Liver (tissue), 9 donors: ENCODE data around the gene DPP6. TPM values are rescaled to one million over a fixed set of nuclear protein-coding genes. Genes with fewer than 3 reads are reported as not detected.

Experiments used
- DNase-seq: peaks from one replicate; pipeline ENCODE4 v3.0.0-alpha.2; 2017; ENCODE audit warnings: low spot score
- H3K27ac ChIP-seq, 2 donors: one replicate each; pipeline ENCODE4 v1.7.0; 2013; ENCODE audit warnings: inconsistent platforms in 2 of 2, low read length in 2 of 2, control low read depth in 1 of 2, low read depth in 1 of 2, mild to moderate bottlenecking in 1 of 2
- H3K27me3 ChIP-seq, 4 donors: one replicate each; pipeline versions ENCODE4 v1.6.1 to v1.7.0; 2013; ENCODE audit warnings: low read length in 3 of 4, inconsistent platforms in 1 of 4, mild to moderate bottlenecking in 1 of 4, moderate library complexity in 1 of 4; ENCODE audit not compliant: control insufficient read depth in 4 of 4, insufficient read depth in 4 of 4
- H3K36me3 ChIP-seq, 4 donors: one replicate each; pipeline versions ENCODE4 v1.6.1 to v1.7.0; 2013; ENCODE audit warnings: low read length in 3 of 4, mild to moderate bottlenecking in 3 of 4, low read depth in 1 of 4, moderate library complexity in 1 of 4; ENCODE audit not compliant: control insufficient read depth in 4 of 4, insufficient read depth in 3 of 4
- H3K4me1 ChIP-seq, 4 donors: one replicate each; pipeline versions ENCODE4 v1.6.1 to v1.7.0; 2013; ENCODE audit warnings: low read length in 3 of 4, mild to moderate bottlenecking in 3 of 4, moderate library complexity in 1 of 4; ENCODE audit not compliant: control insufficient read depth in 4 of 4, insufficient read depth in 4 of 4
- H3K4me3 ChIP-seq, 3 donors: one replicate each; pipeline versions ENCODE4 v1.6.1 to v1.7.0; 2013; ENCODE audit warnings: low read length in 3 of 3, control low read depth in 1 of 3, low read depth in 1 of 3, mild to moderate bottlenecking in 1 of 3
- H3K9ac ChIP-seq, 2 donors: one replicate each; pipeline ENCODE4 v1.7.0; 2013; ENCODE audit warnings: low read length in 2 of 2, mild to moderate bottlenecking in 2 of 2, moderate library complexity in 2 of 2, control low read depth in 1 of 2, low read depth in 1 of 2
- H3K9me3 ChIP-seq, 4 donors: one replicate each; pipeline versions ENCODE4 v1.6.1 to v1.7.0; 2013; ENCODE audit warnings: low read length in 3 of 4; ENCODE audit not compliant: control insufficient read depth in 4 of 4
- EGR1 ChIP-seq, 2 donors: IDR thresholded peaks; 2 replicates each; pipeline ENCODE4 v1.6.1; 2016 to 2018; ENCODE audit warnings: antibody characterized with exemption in 2 of 2, low read depth in 2 of 2
- FOXA1 ChIP-seq: IDR thresholded peaks from 2 replicates; pipeline ENCODE4 v1.6.1; 2016; ENCODE audit warnings: antibody characterized with exemption
- FOXA2 ChIP-seq: IDR thresholded peaks from 2 replicates; pipeline ENCODE4 v1.6.1; 2016; ENCODE audit warnings: antibody characterized with exemption
- GABPA ChIP-seq, 2 donors: IDR thresholded peaks in 1 of 2; conservative IDR thresholded peaks in 1 of 2; 2 replicates each; pipeline ENCODE4 v1.6.1; 2016; ENCODE audit warnings: antibody characterized with exemption in 2 of 2, mild to moderate bottlenecking in 1 of 2, moderate library complexity in 1 of 2
- HNF4G ChIP-seq: IDR thresholded peaks from 2 replicates; pipeline ENCODE4 v1.6.1; 2016; ENCODE audit warnings: antibody characterized with exemption
- JUND ChIP-seq, 2 donors: IDR thresholded peaks; 2 replicates each; pipeline ENCODE4 v1.6.1; 2016; ENCODE audit warnings: antibody characterized with exemption in 2 of 2
- RAD21 ChIP-seq, 2 donors: IDR thresholded peaks; 2 replicates each; pipeline ENCODE4 v1.6.1; 2016; ENCODE audit warnings: antibody characterized with exemption in 2 of 2, mild to moderate bottlenecking in 2 of 2
- RXRA ChIP-seq, 2 donors: IDR thresholded peaks; 2 replicates each; pipeline ENCODE4 v1.6.1; 2017 to 2018; ENCODE audit warnings: antibody characterized with exemption in 2 of 2, mild to moderate bottlenecking in 1 of 2
- SP1 ChIP-seq: IDR thresholded peaks from 2 replicates; pipeline ENCODE4 v1.6.1; 2018; ENCODE audit warnings: antibody characterized with exemption, mild to moderate bottlenecking
- TAF1 ChIP-seq: conservative IDR thresholded peaks from 2 replicates; pipeline ENCODE4 v1.6.1; 2016; ENCODE audit warnings: antibody characterized with exemption, mild to moderate bottlenecking
- YY1 ChIP-seq: IDR thresholded peaks from 2 replicates; pipeline ENCODE4 v1.6.1; 2016; ENCODE audit warnings: antibody characterized with exemption, mild to moderate bottlenecking
- WGBS: extraction: QIAGEN DNeasy Blood & Tissue Kit; methylation state at CpG from one replicate; pipeline ENCODE4 v1.1.7; 2013; 5-methylcytosine and 5-hydroxymethylcytosine counted together
- polyA plus RNA-seq, 2 donors: library from polyadenylated mRNA; stranded (reverse) in 1 of 2; unstranded in 1 of 2; fragments of 200-250 nt in 1 of 2; fragments of >200 nt in 1 of 2; fragmentation: Nextera tagmentation in 1 of 2; extraction: Ambion mirVana in 1 of 2; gene quantifications; one replicate each; pipeline versions ENCODE4 v1.2.1 to v1.2.3, GENCODE V29; 2013 to 2015
- total RNA-seq, 2 donors: library from RNA; depleted of rRNA; stranded (reverse); fragments of >200 nt; gene quantifications; one replicate each; pipeline ENCODE4 v1.2.3, GENCODE V29; 2014
- TF ChIP-seq, protein P1 (sequence below): IDR thresholded peaks from 2 replicates; pipeline ENCODE4 v1.6.1; 2016; ENCODE audit warnings: antibody characterized with exemption
- TF ChIP-seq, protein P2 (sequence below): IDR thresholded peaks from 2 replicates; pipeline ENCODE4 v1.6.1; 2016; ENCODE audit warnings: antibody characterized with exemption
- TF ChIP-seq, protein P3 (sequence below): IDR thresholded peaks from 2 replicates; pipeline ENCODE4 v1.6.1; 2016; ENCODE audit warnings: antibody characterized with exemption
- TF ChIP-seq, protein P4 (sequence below): fragments of 150-350 bp; IDR thresholded peaks from 2 replicates; pipeline ENCODE4 v1.5.1; 2017; ENCODE audit warnings: improper control_type of control experiment, low read depth, low read length; ENCODE audit not compliant: missing input control
- donor health status: healthy.
- donor health status: healthy.
- donor health status: healthy.
- donor health status: healthy.
- donor health status: healthy.

Gene DPP6
- total and polyA plus RNA-seq, 4 donors, result 0.01 TPM; not detected in 3

DNA sequence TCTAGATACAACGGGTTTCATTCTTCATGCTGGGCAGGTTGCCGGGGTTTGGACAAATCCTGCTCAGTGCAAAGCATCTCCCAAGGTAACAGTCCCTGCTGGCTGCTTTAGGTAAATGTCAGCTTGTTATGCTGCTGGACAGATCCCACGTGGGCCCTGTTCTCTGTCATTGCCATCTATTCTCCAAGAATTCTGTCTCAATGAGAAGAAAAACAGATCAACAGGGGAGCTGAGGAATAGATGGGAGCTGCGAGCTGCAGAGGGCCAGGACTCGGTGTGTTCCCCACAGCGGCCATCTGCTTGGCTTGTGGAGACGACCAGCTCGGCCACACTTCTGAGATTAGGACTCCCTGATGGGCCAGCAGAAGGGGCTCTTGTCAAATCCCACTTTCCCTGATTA, 235.2 kb downstream of the DPP6 start:
- WGBS, result 55% methylated on average over 8 of the region's 8 CpGs
- no peak for DNase-seq
- no peaks in the 10 kb centered on the region for H3K36me3 ChIP-seq

DNA sequence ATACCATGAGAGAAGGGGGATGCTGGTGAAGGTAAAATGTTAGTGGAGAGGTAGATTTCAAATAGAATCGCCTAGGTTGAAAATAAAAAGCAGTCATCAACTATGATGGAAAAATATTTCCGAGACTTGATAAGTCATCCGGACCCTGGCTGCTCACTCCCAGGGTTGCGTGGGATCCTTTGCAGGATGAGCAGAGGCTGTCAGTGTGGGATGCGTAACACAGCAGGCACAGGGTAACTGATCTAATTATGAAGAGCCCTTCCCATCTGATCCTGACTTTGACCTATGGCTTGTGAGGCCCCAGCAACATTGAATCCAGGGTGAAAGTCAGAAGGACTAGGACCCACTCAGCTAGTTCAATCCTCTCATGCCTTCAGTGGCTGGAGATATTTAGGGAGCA, 236.9 kb downstream of the DPP6 start:
- no peaks in the 10 kb centered on the region for H3K4me1 ChIP-seq
- TF ChIP-seq SP1 (no peak), RAD21 (IDR thresholded peaks at IDR 0.05) (no peak), JUND (IDR thresholded peaks at IDR 0.05) (no peak), RXRA (IDR thresholded peaks at IDR 0.05) (no peak), TAF1 (no peak)
- TF ChIP-seq, protein P1, sequence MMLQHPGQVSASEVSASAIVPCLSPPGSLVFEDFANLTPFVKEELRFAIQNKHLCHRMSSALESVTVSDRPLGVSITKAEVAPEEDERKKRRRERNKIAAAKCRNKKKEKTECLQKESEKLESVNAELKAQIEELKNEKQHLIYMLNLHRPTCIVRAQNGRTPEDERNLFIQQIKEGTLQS, result no peak
- H3K4me3 ChIP-seq, result no peak overlapping the region
- no peaks in the 10 kb centered on the region for H3K36me3 ChIP-seq
- DNase-seq, result no peak
- H3K27me3 ChIP-seq, result no peaks in the 10 kb centered on the region
- WGBS, result 73% methylated on average over 5 of the region's 5 CpGs
- no peaks in the 10 kb centered on the region for H3K9me3 ChIP-seq
- no peak overlapping the region for H3K27ac ChIP-seq
- no peak overlapping the region for H3K9ac ChIP-seq

More for the DNA sequence above, 235.2 kb downstream of the DPP6 start:
- TF ChIP-seq RAD21 (IDR thresholded peaks at IDR 0.05) (no peak), FOXA2 (no peak), HNF4G (no peak)
- TF ChIP-seq, protein P2, sequence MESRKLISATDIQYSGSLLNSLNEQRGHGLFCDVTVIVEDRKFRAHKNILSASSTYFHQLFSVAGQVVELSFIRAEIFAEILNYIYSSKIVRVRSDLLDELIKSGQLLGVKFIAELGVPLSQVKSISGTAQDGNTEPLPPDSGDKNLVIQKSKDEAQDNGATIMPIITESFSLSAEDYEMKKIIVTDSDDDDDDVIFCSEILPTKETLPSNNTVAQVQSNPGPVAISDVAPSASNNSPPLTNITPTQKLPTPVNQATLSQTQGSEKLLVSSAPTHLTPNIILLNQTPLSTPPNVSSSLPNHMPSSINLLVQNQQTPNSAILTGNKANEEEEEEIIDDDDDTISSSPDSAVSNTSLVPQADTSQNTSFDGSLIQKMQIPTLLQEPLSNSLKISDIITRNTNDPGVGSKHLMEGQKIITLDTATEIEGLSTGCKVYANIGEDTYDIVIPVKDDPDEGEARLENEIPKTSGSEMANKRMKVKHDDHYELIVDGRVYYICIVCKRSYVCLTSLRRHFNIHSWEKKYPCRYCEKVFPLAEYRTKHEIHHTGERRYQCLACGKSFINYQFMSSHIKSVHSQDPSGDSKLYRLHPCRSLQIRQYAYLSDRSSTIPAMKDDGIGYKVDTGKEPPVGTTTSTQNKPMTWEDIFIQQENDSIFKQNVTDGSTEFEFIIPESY, result no peak
- TF ChIP-seq, protein P3, sequence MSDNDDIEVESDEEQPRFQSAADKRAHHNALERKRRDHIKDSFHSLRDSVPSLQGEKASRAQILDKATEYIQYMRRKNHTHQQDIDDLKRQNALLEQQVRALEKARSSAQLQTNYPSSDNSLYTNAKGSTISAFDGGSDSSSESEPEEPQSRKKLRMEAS, result no peak
- TF ChIP-seq, protein P4, sequence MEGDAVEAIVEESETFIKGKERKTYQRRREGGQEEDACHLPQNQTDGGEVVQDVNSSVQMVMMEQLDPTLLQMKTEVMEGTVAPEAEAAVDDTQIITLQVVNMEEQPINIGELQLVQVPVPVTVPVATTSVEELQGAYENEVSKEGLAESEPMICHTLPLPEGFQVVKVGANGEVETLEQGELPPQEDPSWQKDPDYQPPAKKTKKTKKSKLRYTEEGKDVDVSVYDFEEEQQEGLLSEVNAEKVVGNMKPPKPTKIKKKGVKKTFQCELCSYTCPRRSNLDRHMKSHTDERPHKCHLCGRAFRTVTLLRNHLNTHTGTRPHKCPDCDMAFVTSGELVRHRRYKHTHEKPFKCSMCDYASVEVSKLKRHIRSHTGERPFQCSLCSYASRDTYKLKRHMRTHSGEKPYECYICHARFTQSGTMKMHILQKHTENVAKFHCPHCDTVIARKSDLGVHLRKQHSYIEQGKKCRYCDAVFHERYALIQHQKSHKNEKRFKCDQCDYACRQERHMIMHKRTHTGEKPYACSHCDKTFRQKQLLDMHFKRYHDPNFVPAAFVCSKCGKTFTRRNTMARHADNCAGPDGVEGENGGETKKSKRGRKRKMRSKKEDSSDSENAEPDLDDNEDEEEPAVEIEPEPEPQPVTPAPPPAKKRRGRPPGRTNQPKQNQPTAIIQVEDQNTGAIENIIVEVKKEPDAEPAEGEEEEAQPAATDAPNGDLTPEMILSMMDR, result no peak
- Histone ChIP-seq H3K9me3 (peaks cover 0 to 4% (median 0%) of the 10 kb centered on the region in 4 donors), H3K4me3 (no peak overlapping the region), H3K27ac (no peak overlapping the region), H3K4me1 (no peaks in the 10 kb centered on the region), H3K9ac (no peak overlapping the region), H3K27me3 (no peaks in the 10 kb centered on the region)

DNA sequence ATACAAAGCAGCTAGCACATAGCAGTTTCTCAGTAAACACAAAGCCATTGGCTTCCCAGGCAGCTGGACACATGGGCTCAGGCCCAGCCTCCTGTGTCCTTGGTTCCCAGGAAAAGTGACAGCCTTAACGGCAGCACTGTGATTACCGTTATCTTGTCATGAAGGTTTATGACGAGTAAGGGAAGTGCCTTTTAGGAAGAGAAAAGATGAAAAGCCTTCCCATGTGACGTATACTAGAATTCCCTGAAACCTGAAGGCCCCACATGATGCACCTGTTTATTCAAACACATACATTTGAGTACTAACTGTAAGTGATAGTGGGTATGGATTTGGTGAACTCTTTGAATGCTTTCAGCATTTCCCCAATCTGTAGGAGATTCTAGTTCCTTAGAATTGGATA, 244.2 kb downstream of the DPP6 start:
- Histone ChIP-seq H3K4me3 (no peak overlapping the region), H3K9ac (no peak overlapping the region), H3K36me3 (no peaks in the 10 kb centered on the region), H3K27me3 (no peaks in the 10 kb centered on the region), H3K9me3 (no peaks in the 10 kb centered on the region), H3K4me1 (no peaks in the 10 kb centered on the region), H3K27ac (no peak overlapping the region)
- DNase-seq, result no peak
- TF ChIP-seq, protein P2, result no peak
- no peak for TF ChIP-seq EGR1 (IDR thresholded peaks at IDR 0.05; ENCODE audit: low read depth in 2 of 2)
- TF ChIP-seq GABPA (IDR thresholded peaks at IDR 0.05 in 1 of 2, conservative IDR thresholded peaks at IDR 0.05 in 1 of 2), result no peak
- TF ChIP-seq SP1, result no peak
- no peak for TF ChIP-seq HNF4G
- TF ChIP-seq FOXA2, result no peak
- no peak for TF ChIP-seq JUND (IDR thresholded peaks at IDR 0.05)
- TF ChIP-seq YY1, result no peak
- TF ChIP-seq TAF1, result no peak
- TF ChIP-seq, protein P4, result no peak
- no peak for TF ChIP-seq FOXA1
- TF ChIP-seq, protein P1, result no peak
- TF ChIP-seq RAD21 (IDR thresholded peaks at IDR 0.05), result no peak
- no peak for TF ChIP-seq RXRA (IDR thresholded peaks at IDR 0.05)
- 68% methylated on average over 4 of the region's 4 CpGs for WGBS
